IMR-90 (cell line): Measurements from ENCODE around the gene BCL11B. TPM values are rescaled to one million over a fixed set of nuclear protein-coding genes. Genes with fewer than 3 reads are reported as not detected.

Experiments
- ATAC-seq: fragments of 200-7000 bp; cut with Tn5 transposase; 2 replicates; pipeline ENCODE4 v1.9.1; 2020; ENCODE audit warnings: low read depth, mild to moderate bottlenecking, moderate library complexity
- BruUV-seq: library from RNA; stranded (reverse); fragments of 400-500 nt; replicated peaks from 2 replicates; lab custom pipeline; 2021; lab: Mats Ljungman, UMichigan
- CTCF ChIA-PET: fragments of 300-600 bp; formaldehyde crosslinking; extraction: SDS; loops from one replicate; lab custom pipeline; 2021; ENCODE audit warnings: antibody characterized with exemption; lab: Yijun Ruan, JAX
- POLR2A ChIA-PET: fragments of 300-600 bp; sonication (Branson Sonifier 250); formaldehyde crosslinking; loops from one replicate; lab custom pipeline; 2022; ENCODE audit warnings: antibody characterized with exemption; ENCODE audit not compliant: unreplicated experiment; lab: Charles Lee
- DNase-seq: peaks from one replicate; pipeline ENCODE4 v3.0.0; 2013
- H2AFZ ChIP-seq: replicated peaks from 2 replicates; pipeline ENCODE3; 2013; ENCODE audit warnings: low read length, mild to moderate bottlenecking; ENCODE audit not compliant: poor library complexity
- H2AK5ac ChIP-seq: 2 replicates; pipeline ENCODE4 v1.6.1; 2013; ENCODE audit warnings: low read depth, low read length, inconsistent platforms
- H2AK9ac ChIP-seq: replicated peaks from 2 replicates; pipeline ENCODE3; 2013; ENCODE audit warnings: mild to moderate bottlenecking, low read depth, low read length, moderate library complexity; ENCODE audit not compliant: poor library complexity
- H2BK120ac ChIP-seq: 2 replicates; pipeline ENCODE4 v1.6.1; 2013; ENCODE audit warnings: low read depth, low read length, inconsistent platforms
- H2BK15ac ChIP-seq: 3 replicates; pipeline ENCODE4 v1.6.1; 2013; ENCODE audit warnings: low read depth, low read length, inconsistent platforms
- H2BK20ac ChIP-seq: 2 replicates; pipeline ENCODE4 v1.6.1; 2013; ENCODE audit warnings: low read depth, mild to moderate bottlenecking, inconsistent platforms, low read length, moderate library complexity
- H2BK5ac ChIP-seq: 2 replicates; pipeline ENCODE4 v1.6.1; 2013; ENCODE audit warnings: mild to moderate bottlenecking, low read depth, low read length, inconsistent platforms; ENCODE audit not compliant: poor library complexity, severe bottlenecking
- H3K14ac ChIP-seq: replicated peaks from 2 replicates; pipeline ENCODE4 v1.6.1; 2013; ENCODE audit warnings: low read depth, low read length, inconsistent platforms
- H3K18ac ChIP-seq: 2 replicates; pipeline ENCODE4 v1.6.1; 2013; ENCODE audit warnings: low read depth, low read length, control low read depth
- H3K23ac ChIP-seq: 2 replicates; pipeline ENCODE4 v1.6.1; 2013; ENCODE audit warnings: low read depth, low read length, inconsistent platforms
- H3K27ac ChIP-seq: 2 replicates; pipeline ENCODE4 v1.5.1; 2013; ENCODE audit warnings: mild to moderate bottlenecking, control low read depth, low read length; ENCODE audit not compliant: insufficient read depth
- H3K27me3 ChIP-seq: 2 replicates; pipeline ENCODE4 v1.6.1; 2013; ENCODE audit warnings: low read length; ENCODE audit not compliant: control insufficient read depth, insufficient read depth
- H3K36me3 ChIP-seq: 2 replicates; pipeline ENCODE4 v1.6.1; 2013; ENCODE audit warnings: low read length, mixed read lengths; ENCODE audit not compliant: control insufficient read depth, insufficient read depth
- H3K4ac ChIP-seq: 2 replicates; pipeline ENCODE4 v1.6.1; 2013; ENCODE audit warnings: low read depth, low read length, inconsistent platforms
- H3K4me1 ChIP-seq: 2 replicates; pipeline ENCODE4 v1.6.1; 2013; ENCODE audit warnings: low read length, mixed read lengths; ENCODE audit not compliant: control insufficient read depth, insufficient read depth
- H3K4me2 ChIP-seq: 2 replicates; pipeline ENCODE4 v1.6.1; 2013; ENCODE audit warnings: low read depth, mild to moderate bottlenecking, control low read depth, low read length, moderate library complexity
- H3K4me3 ChIP-seq: 2 replicates; pipeline ENCODE4 v1.5.1; 2013; ENCODE audit warnings: low read depth, mild to moderate bottlenecking, control low read depth, low read length, moderate library complexity; ENCODE audit not compliant: insufficient read depth
- H3K56ac ChIP-seq: 2 replicates; pipeline ENCODE4 v1.6.1; 2013; ENCODE audit warnings: low read length, inconsistent platforms; ENCODE audit not compliant: insufficient read depth; ENCODE audit errors: extremely low read depth
- H3K79me1 ChIP-seq, 2 experiments: 2 replicates each; pipeline ENCODE4 v1.6.1; 2013; ENCODE audit warnings: low read length in 2 of 2, inconsistent platforms in 1 of 2, low read depth in 1 of 2
- H3K9ac ChIP-seq: 2 replicates; pipeline ENCODE4 v1.6.1; 2013; ENCODE audit warnings: low read depth, low read length, control low read depth
- H3K9me1 ChIP-seq: 2 replicates; pipeline ENCODE4 v1.6.1; 2013; ENCODE audit warnings: low read length, inconsistent platforms; ENCODE audit not compliant: insufficient read depth
- H3K9me3 ChIP-seq: 2 replicates; pipeline ENCODE4 v1.6.1; 2013; ENCODE audit warnings: low read length; ENCODE audit not compliant: control insufficient read depth, insufficient read depth
- H4K20me1 ChIP-seq: 2 replicates; pipeline ENCODE4 v1.6.1; 2013; ENCODE audit warnings: low read length, inconsistent platforms; ENCODE audit not compliant: insufficient read depth
- H4K5ac ChIP-seq: 2 replicates; pipeline ENCODE4 v1.6.1; 2013; ENCODE audit warnings: mild to moderate bottlenecking, low read depth, low read length, control low read depth
- H4K8ac ChIP-seq, 2 experiments: 2 replicates each; pipeline ENCODE4 v1.6.1; 2013; ENCODE audit warnings: low read depth in 2 of 2, low read length in 2 of 2, control low read depth in 1 of 2, inconsistent platforms in 1 of 2
- H4K91ac ChIP-seq: 2 replicates; pipeline ENCODE4 v1.6.1; 2013; ENCODE audit warnings: low read depth, low read length, inconsistent platforms; ENCODE audit not compliant: insufficient read depth
- CEBPB ChIP-seq: IDR thresholded peaks from 2 replicates; pipeline ENCODE4 v1.6.1; 2012; ENCODE audit warnings: low read depth, low read length, improper control_type of control experiment
- CHD1 ChIP-seq: IDR thresholded peaks from 2 replicates; pipeline ENCODE4 v1.6.1; 2012; ENCODE audit warnings: low read depth, low read length, improper control_type of control experiment
- CTCF ChIP-seq: conservative IDR thresholded peaks from 2 replicates; pipeline ENCODE4 v1.5.1; 2012; ENCODE audit warnings: mild to moderate bottlenecking, low read depth, low read length, improper control_type of control experiment
- ELK1 ChIP-seq: fragments of 150-350 bp; IDR thresholded peaks from 2 replicates; pipeline ENCODE4 v1.6.1; 2016; ENCODE audit warnings: low read depth, mild to moderate bottlenecking, low read length, moderate library complexity, borderline replicate concordance
- FOS ChIP-seq: fragments of 150-350 bp; IDR thresholded peaks from 2 replicates; pipeline ENCODE4 v1.6.1; 2016; ENCODE audit warnings: low read depth, low read length
- MAFK ChIP-seq: IDR thresholded peaks from 2 replicates; pipeline ENCODE4 v1.6.1; 2012; ENCODE audit warnings: low read depth, low read length, improper control_type of control experiment
- MAZ ChIP-seq: IDR thresholded peaks from 2 replicates; pipeline ENCODE4 v1.6.1; 2012; ENCODE audit warnings: low read depth, mild to moderate bottlenecking, low read length, improper control_type of control experiment, moderate library complexity, borderline replicate concordance
- MXI1 ChIP-seq: IDR thresholded peaks from 2 replicates; pipeline ENCODE4 v1.6.1; 2012; ENCODE audit warnings: low read depth, mild to moderate bottlenecking, low read length, moderate library complexity, borderline replicate concordance
- NFE2L2 ChIP-seq: fragments of 150-350 bp; IDR thresholded peaks from 2 replicates; pipeline ENCODE4 v1.6.1; 2016; ENCODE audit warnings: low read depth, mild to moderate bottlenecking, low read length
- POLR2A ChIP-seq: IDR thresholded peaks from 2 replicates; pipeline ENCODE4 v1.6.1; 2012; ENCODE audit warnings: mild to moderate bottlenecking, low read depth, low read length
- RAD21 ChIP-seq: IDR thresholded peaks from 2 replicates; pipeline ENCODE4 v1.6.1; 2012; ENCODE audit warnings: low read length, improper control_type of control experiment
- RCOR1 ChIP-seq: IDR thresholded peaks from 2 replicates; pipeline ENCODE4 v1.6.1; 2012; ENCODE audit warnings: mild to moderate bottlenecking, low read length, improper control_type of control experiment; ENCODE audit not compliant: insufficient replicate concordance
- RFX5 ChIP-seq: IDR thresholded peaks from 2 replicates; pipeline ENCODE4 v1.8.0; 2012; ENCODE audit warnings: low read depth, mild to moderate bottlenecking, low read length, moderate library complexity
- SMC3 ChIP-seq: fragments of 150-350 bp; IDR thresholded peaks from 2 replicates; pipeline ENCODE4 v1.6.1; 2016; ENCODE audit warnings: low read depth, mild to moderate bottlenecking, antibody characterized with exemption, low read length, moderate library complexity
- USF2 ChIP-seq: fragments of 150-350 bp; IDR thresholded peaks from 2 replicates; pipeline ENCODE4 v1.6.1; 2017; ENCODE audit warnings: mild to moderate bottlenecking, antibody characterized with exemption, low read length, low read depth
- WGBS, 2 experiments: methylation state at CpG; one replicate each; pipeline versions ENCODE4 v1.1.5 to v1.1.7; 2013; ENCODE audit warnings: missing lambda C conversion rate in 2 of 2; ENCODE audit not compliant: insufficient read length in 1 of 2; ENCODE audit errors: extremely low coverage in 2 of 2; 5-methylcytosine and 5-hydroxymethylcytosine counted together
- dilution Hi-C: fragments of 300-500 bp; cut with HindIII; formaldehyde crosslinking; loops from one replicate; pipeline ENCODE4 v1.14.3; 2018; ENCODE audit warnings: low sequenced_read_pairs; ENCODE audit not compliant: unreplicated experiment
- in situ Hi-C: fragments of 300-500 bp; cut with MboI; formaldehyde crosslinking; loops from 3 replicates; pipeline ENCODE4 v1.14.3; 2019; ENCODE audit warnings: low sequenced_read_pairs, inconsistent platforms, mixed read lengths
- intact Hi-C: fragments of 100-400 bp; cut with micrococcal nuclease; formaldehyde crosslinking; loops from 2 replicates; pipeline ENCODE4 v1.10.0; 2022
- polyA plus RNA-seq, 3 experiments: library from polyadenylated mRNA; depleted of rRNA; stranded (reverse); fragments of >200 nt; gene quantifications; 2 replicates each; pipeline ENCODE4 v1.2.3, GENCODE V29; 2012; ENCODE audit warnings: low replicate concordance in 1 of 3
- total RNA-seq: library from RNA; depleted of rRNA; stranded (reverse); fragments of >200 nt; gene quantifications from 2 replicates; pipeline ENCODE4 v1.2.3, GENCODE V29; 2012

BCL11B gene
- total and polyA plus RNA-seq, 2 of the 4 experiments (the other 2 are of a cell fraction), result under 0.01 TPM; not detected in 1

- no peak overlapping the region for H4K8ac ChIP-seq
- no peaks in the 10 kb centered on the region for H3K4me1 ChIP-seq
- ChIA-PET CTCF (no interaction called here), POLR2A (no interaction called here)
- H3K9me3 ChIP-seq, result peaks cover 49% of the 10 kb centered on the region
- no peak overlapping the region for H2BK120ac ChIP-seq
- H4K5ac ChIP-seq, result no peak overlapping the region
- in situ Hi-C loops (no loop called here), dilution Hi-C loops (no loop called here), intact Hi-C loops (no loop called here)
- no peak overlapping the region for H3K14ac ChIP-seq
- BruUV-seq, result no TSS peak
- no peak overlapping the region for H2AFZ ChIP-seq
- H3K4me2 ChIP-seq, result no peak overlapping the region
- H3K36me3 ChIP-seq, result no peaks in the 10 kb centered on the region
- H3K18ac ChIP-seq, result no peak overlapping the region
- no peaks in the 10 kb centered on the region for H3K79me1 ChIP-seq
- H3K9ac ChIP-seq, result no peak overlapping the region
- no peak for ATAC-seq
- H2BK5ac ChIP-seq, result no peak overlapping the region
- H3K27me3 ChIP-seq, result no peaks in the 10 kb centered on the region
- H2AK9ac ChIP-seq, result no peak overlapping the region
- no peak overlapping the region for H2BK20ac ChIP-seq
- H3K27ac ChIP-seq, result no peak overlapping the region
- H2BK15ac ChIP-seq, result no peak overlapping the region
- H3K4ac ChIP-seq, result no peak overlapping the region
- no peak overlapping the region for H2AK5ac ChIP-seq
- H4K91ac ChIP-seq, result no peak overlapping the region
- H4K20me1 ChIP-seq, result no peaks in the 10 kb centered on the region
- no peaks in the 10 kb centered on the region for H3K9me1 ChIP-seq
- H3K23ac ChIP-seq, result no peak overlapping the region
- no peak overlapping the region for H3K4me3 ChIP-seq
- WGBS, 2 experiments, result 0% methylated on average over 1 of the region's 19 CpGs; no CpG with 5 or more reads in 1 of the 2 experiments
- no peak for DNase-seq
- no peak overlapping the region for H3K56ac ChIP-seq
- TF ChIP-seq MXI1 (no peak), FOS (no peak), CEBPB (no peak), RAD21 (no peak), CTCF (no peak), MAZ (no peak), ELK1 (no peak), POLR2A (no peak), CHD1 (no peak), RFX5 (no peak), NFE2L2 (no peak), USF2 (no peak), MAFK (no peak), RCOR1 (no peak), SMC3 (no peak)
These were observed 139.0 kb downstream of the BCL11B start for GRCh38 chr14:99132821-99133635.
